Transverse colon (tissue), 4 donors: ENCODE data around the gene SASH1. TPM values are rescaled to one million over a fixed set of nuclear protein-coding genes. Genes with fewer than 3 reads are reported as not detected.

ENCODE experiments used
- DNase-seq: peaks from one replicate; pipeline ENCODE4 v3.0.0-alpha.2; 2019
- H3K27ac ChIP-seq, 4 donors: fragments of 200-600 bp; sonication (generic); 2 replicates each; pipeline ENCODE4 v1.5.1; 2016 to 2018; ENCODE audit warnings: inconsistent platforms in 4 of 4
- H3K27me3 ChIP-seq: fragments of 200-600 bp; sonication (generic); 2 replicates; pipeline ENCODE4 v1.5.1; 2017; ENCODE audit warnings: inconsistent platforms
- H3K36me3 ChIP-seq, 4 donors: fragments of 200-600 bp; sonication (generic); 2 replicates each; pipeline ENCODE4 v1.5.1; 2017 to 2019; ENCODE audit warnings: inconsistent platforms in 4 of 4
- H3K4me1 ChIP-seq, 4 donors: fragments of 200-600 bp; sonication (generic); 2 replicates each; pipeline ENCODE4 v1.5.1; 2017 to 2020; ENCODE audit warnings: inconsistent platforms in 4 of 4
- H3K4me3 ChIP-seq, 4 donors: fragments of 200-600 bp; sonication (generic); 1 replicate in 1 of 4; 2 replicates in 3 of 4; pipeline versions ENCODE4 v1.5.1 to v1.6.1; 2017 to 2019; ENCODE audit warnings: inconsistent platforms in 4 of 4
- H3K9me3 ChIP-seq, 2 donors: fragments of 200-600 bp; sonication (generic); 2 replicates each; pipeline ENCODE4 v1.5.1; 2017 to 2019; ENCODE audit warnings: inconsistent platforms in 2 of 2
- CTCF ChIP-seq, 5 experiments: fragments of 200-600 bp in 3 of 5; fragments of 450-650 bp in 2 of 5; sonication (generic) in 3 of 5; IDR thresholded peaks; 1 replicate in 2 of 5; 2 replicates in 3 of 5; pipeline ENCODE4 v1.5.1; 2016 to 2017; ENCODE audit warnings: antibody characterized with exemption in 5 of 5, inconsistent platforms in 3 of 5, mild to moderate bottlenecking in 2 of 5, moderate library complexity in 1 of 5
- EP300 ChIP-seq: sonication (generic); formaldehyde crosslinking; IDR thresholded peaks from one replicate; pipeline ENCODE4 v1.6.1; 2017; ENCODE audit warnings: antibody characterized with exemption, low read depth
- POLR2A ChIP-seq: fragments of 450-650 bp; IDR thresholded peaks from one replicate; pipeline ENCODE4 v1.6.1; 2016; ENCODE audit warnings: antibody characterized with exemption, mild to moderate bottlenecking, moderate library complexity
- POLR2AphosphoS5 ChIP-seq, 3 donors: sonication (generic); formaldehyde crosslinking; IDR thresholded peaks; one replicate each; pipeline ENCODE4 v1.6.1; 2016; ENCODE audit warnings: antibody characterized with exemption in 3 of 3
- WGBS, 2 donors: methylation state at CpG; one replicate each; pipeline ENCODE4 v1.1.5; 2018; ENCODE audit warnings: low coverage in 1 of 2; 5-methylcytosine and 5-hydroxymethylcytosine counted together
- in situ Hi-C, 4 donors: fragments of 200-750 bp; cut with MboI; loops; one replicate each; pipeline versions ENCODE4 v1.15.0 to v1.15.1; 2017; ENCODE audit warnings: low sequenced_read_pairs in 3 of 4, low pct_ligation_motif_present in 1 of 4, low pct_unique_long_range_greater_than_20kb in 1 of 4
- intact Hi-C: fragments of 100-400 bp; cut with DNase I; formaldehyde crosslinking; loops from one replicate; pipeline ENCODE4 v1.15.1; 2023; ENCODE audit warnings: low total_unique reads
- total RNA-seq, 4 donors: library from RNA; depleted of rRNA; stranded (reverse); fragments of >200 nt; gene quantifications; one replicate each; pipeline ENCODE4 v1.1.0, GENCODE V29; 2016

The SASH1 gene
- total RNA-seq, 4 donors from 2014 or later: 16.5 to 71.6 (median 28.7) TPM

DNA sequence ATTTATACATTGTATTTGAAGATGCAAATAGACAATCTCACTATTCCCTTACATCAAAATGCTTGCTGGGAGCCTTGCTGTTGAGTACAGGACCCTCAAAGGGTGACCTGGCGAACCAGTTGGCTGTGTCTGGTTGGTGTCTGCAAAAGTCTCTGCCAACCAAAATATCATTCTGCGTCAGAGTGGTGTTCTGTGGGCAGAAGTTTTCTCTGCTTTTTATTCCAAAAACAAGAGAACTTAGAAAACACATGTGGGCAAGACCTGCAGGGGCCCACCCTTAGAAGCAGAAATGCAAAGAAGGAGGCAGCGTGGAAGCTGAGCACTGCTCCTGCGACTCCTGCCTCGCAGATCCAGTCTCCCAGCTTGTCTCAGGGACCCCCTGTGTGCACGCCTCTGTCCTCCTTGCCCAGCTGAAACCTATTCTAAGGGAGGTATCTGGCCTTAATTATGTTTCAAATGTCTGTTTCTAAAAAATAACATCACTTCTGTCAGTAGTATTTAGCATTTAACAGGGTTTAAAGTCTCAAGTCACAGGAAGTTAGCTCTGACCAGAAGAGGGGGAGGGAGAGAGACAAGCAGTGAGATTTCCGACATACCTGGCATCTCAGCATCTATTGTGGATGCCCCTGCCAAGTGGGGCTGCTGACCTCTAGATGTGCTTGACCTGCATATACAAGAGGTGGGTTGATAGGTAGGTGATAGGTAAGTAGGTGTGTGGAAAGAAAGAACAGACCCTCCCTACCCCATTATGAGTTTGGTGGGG, 101.3 kb downstream of the SASH1 start:
- Histone ChIP-seq H3K36me3 (no peaks in the 10 kb centered on the region), H3K9me3 (no peaks in the 10 kb centered on the region), H3K27me3 (no peaks in the 10 kb centered on the region), H3K4me3 (no peak overlapping the region), H3K4me1 (peaks cover 0 to 10% (median 0%) of the 10 kb centered on the region in 4 donors), H3K27ac (no peak overlapping the region)
- intact Hi-C loops (no loop called here), in situ Hi-C loops (no loop called here)
- WGBS, 2 donors: 87 to 89% methylated on average over 3 to 7 of the region's 7 CpGs
- no peak for TF ChIP-seq POLR2A
- TF ChIP-seq POLR2AphosphoS5 (IDR thresholded peaks at IDR 0.05): no peak
- no peak for TF ChIP-seq EP300
- no peak for TF ChIP-seq CTCF (IDR thresholded peaks at IDR 0.05)
- DNase-seq: no peak

DNA sequence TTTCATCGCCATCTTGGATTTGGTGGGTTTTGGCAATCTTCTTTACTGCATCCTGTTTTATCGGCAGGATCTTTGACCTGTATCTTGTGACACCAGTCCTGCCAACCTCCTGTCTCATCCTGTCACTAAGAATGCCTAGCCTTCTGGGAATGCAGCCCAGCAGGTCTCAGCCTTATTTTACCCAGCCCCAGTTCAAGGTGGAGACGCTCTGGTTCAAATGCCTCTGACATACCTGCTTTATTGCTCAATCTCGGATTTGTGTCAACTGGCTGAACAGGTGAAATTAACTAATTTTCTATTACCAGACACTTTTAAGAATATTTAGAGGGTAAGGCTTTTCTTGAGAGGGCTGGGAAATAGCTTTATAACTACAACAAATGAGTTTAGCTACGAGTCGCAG, 102.5 kb downstream of the SASH1 start:
- Histone ChIP-seq H3K4me1 (peaks cover 0 to 10% (median 0%) of the 10 kb centered on the region in 4 donors), H3K27ac (no peak overlapping the region), H3K27me3 (no peaks in the 10 kb centered on the region), H3K4me3 (no peak overlapping the region), H3K36me3 (no peaks in the 10 kb centered on the region), H3K9me3 (no peaks in the 10 kb centered on the region)
- 60 to 97% methylated on average over 3 to 6 of the region's 6 CpGs for WGBS, 2 donors
- intact Hi-C loops: no loop called here
- no peak for DNase-seq
- in situ Hi-C loops: no loop called here
- no peak for TF ChIP-seq CTCF (IDR thresholded peaks at IDR 0.05)
- TF ChIP-seq EP300: no peak
- TF ChIP-seq POLR2A: no peak
- TF ChIP-seq POLR2AphosphoS5 (IDR thresholded peaks at IDR 0.05): no peak

- H3K27ac ChIP-seq: no peak overlapping the region
- in situ Hi-C loops: no loop called here
- TF ChIP-seq CTCF (IDR thresholded peaks at IDR 0.05) (no peak), POLR2A (no peak), POLR2AphosphoS5 (IDR thresholded peaks at IDR 0.05) (no peak), EP300 (no peak)
- WGBS, 2 donors: 83 to 91% methylated on average over 5 to 6 of the region's 6 CpGs
- DNase-seq: no peak
- intact Hi-C loops: no loop called here
- no peaks in the 10 kb centered on the region for H3K27me3 ChIP-seq
- peaks cover 0 to 10% (median 0%) of the 10 kb centered on the region in 4 donors for H3K4me1 ChIP-seq
- H3K9me3 ChIP-seq: no peaks in the 10 kb centered on the region
- H3K4me3 ChIP-seq: no peak overlapping the region
- H3K36me3 ChIP-seq: no peaks in the 10 kb centered on the region
Measured at GRCh38 chr6:148445620-148446019, 103.0 kb downstream of the SASH1 start.

- in situ Hi-C loops: no loop called here
- no peak overlapping the region for H3K4me3 ChIP-seq
- H3K9me3 ChIP-seq: no peaks in the 10 kb centered on the region
- TF ChIP-seq CTCF (IDR thresholded peaks at IDR 0.05): no peak
- no peak for TF ChIP-seq EP300
- TF ChIP-seq POLR2AphosphoS5 (IDR thresholded peaks at IDR 0.05): no peak
- TF ChIP-seq POLR2A: no peak
- WGBS, 2 donors: 80 to 88% methylated on average over 1 to 3 of the region's 3 CpGs
- DNase-seq: no peak
- intact Hi-C loops: no loop called here
- peaks cover 0 to 2% (median 0%) of the 10 kb centered on the region in 4 donors for H3K4me1 ChIP-seq
- H3K27ac ChIP-seq: no peak overlapping the region
- H3K36me3 ChIP-seq: no peaks in the 10 kb centered on the region
- no peaks in the 10 kb centered on the region for H3K27me3 ChIP-seq
Measured at GRCh38 chr6:148446681-148447080, 104.0 kb downstream of the SASH1 start.
